Colonic mucosa (tissue), 4 donors: ENCODE results near the gene ANKRD33. TPM values are rescaled to one million over a fixed set of nuclear protein-coding genes. Genes with fewer than 3 reads are reported as not detected.
A peak's percentile ranks its signal among the peaks of the same experiment; 100 is the strongest.

Source experiments
- DNase-seq: peaks from one replicate; pipeline ENCODE4 v3.0.0-alpha.2; 2020
- H3K27ac ChIP-seq: fragments of 200-600 bp; one replicate; pipeline ENCODE4 v1.8.0; 2021
- H3K27me3 ChIP-seq: fragments of 200-600 bp; one replicate; pipeline ENCODE4 v1.8.0; 2021
- H3K36me3 ChIP-seq: fragments of 200-600 bp; one replicate; pipeline ENCODE4 v1.8.0; 2021
- H3K4me1 ChIP-seq: fragments of 200-600 bp; one replicate; pipeline ENCODE4 v1.8.0; 2021; ENCODE audit warnings: mild to moderate bottlenecking
- H3K4me3 ChIP-seq: fragments of 200-600 bp; one replicate; pipeline ENCODE4 v1.8.0; 2021
- H3K9ac ChIP-seq, 2 donors: one replicate each; pipeline ENCODE4 v1.7.0; 2013; ENCODE audit warnings: control low read depth in 2 of 2, low read depth in 2 of 2, low read length in 2 of 2
- H3K9me3 ChIP-seq: fragments of 200-600 bp; one replicate; pipeline ENCODE4 v1.8.0; 2021
- CTCF ChIP-seq: fragments of 200-600 bp; IDR thresholded peaks from one replicate; pipeline ENCODE4 v1.8.0; 2022; ENCODE audit warnings: antibody characterized with exemption, mild to moderate bottlenecking
- intact Hi-C: fragments of 100-400 bp; cut with DNase I; formaldehyde crosslinking; loops from one replicate; pipeline ENCODE4 v1.14.1; 2022
- total RNA-seq, 2 donors: library from RNA; stranded (reverse); fragmentation: NEBNext Ultra II Directional in 1 of 2; extraction: Animal tissue kit (Norgen Biotek cat#: 25700) in 1 of 2; gene quantifications; one replicate each; pipeline ENCODE4 v1.2.1, GENCODE V29; 2021
- donor health status: healthy.
- donor health status: DM: no; HTN: no; CAD: no.
- donor health status: DM: no; HTN: no; CAD: no.

ANKRD33 gene
- total RNA-seq, 2 donors from 2014 or later: not detected

GRCh38 chr12:51907083-51907855 lies 19.4 kb downstream of the ANKRD33 start, which contains the start of gene ACVRL1:
ACVRL1 (plus strand) TSS chr12:51907504; CDS start chr12:51912475, 4,971 bp downstream.
- Histone ChIP-seq H3K9ac (peak within 1 kb of the TSS; percentile 80 to 95), H3K4me3 (peak within 1 kb of the TSS; percentile 66), H3K4me1 (peaks cover 30% of the 10 kb centered on the region), H3K36me3 (no peaks in the 10 kb centered on the region), H3K9me3 (no peaks in the 10 kb centered on the region), H3K27ac (peak within 1 kb of the TSS; percentile 81), H3K27me3 (no peaks in the 10 kb centered on the region)
- intact Hi-C loops: no loop called here
- no peak for TF ChIP-seq CTCF
- DNase-seq: peak; percentile 60

- no peaks in the 10 kb centered on the region for H3K36me3 ChIP-seq
- no peaks in the 10 kb centered on the region for H3K27me3 ChIP-seq
- H3K9me3 ChIP-seq: no peaks in the 10 kb centered on the region
- DNase-seq: no peak
- H3K9ac ChIP-seq: peak overlapping the region; percentile 80 to 95
- no peak for TF ChIP-seq CTCF
- peak overlapping the region; percentile 81 for H3K27ac ChIP-seq
- H3K4me3 ChIP-seq: peak overlapping the region; percentile 66
- H3K4me1 ChIP-seq: peaks cover 31% of the 10 kb centered on the region
- intact Hi-C loops: no loop called here
Measured at GRCh38 chr12:51907856-51908425, 20.0 kb downstream of the ANKRD33 start.

GRCh38 chr12:51908876-51909592 lies 21.1 kb downstream of the ANKRD33 start:
- DNase-seq: no peak
- intact Hi-C loops: no loop called here

GRCh38 chr12:51910168-51910567 lies 22.3 kb downstream of the ANKRD33 start:
- no peaks in the 10 kb centered on the region for H3K27me3 ChIP-seq

More at GRCh38 chr12:51908876-51909592, 21.1 kb downstream of the ANKRD33 start:
- Histone ChIP-seq H3K9me3 (no peaks in the 10 kb centered on the region), H3K27ac (peak overlapping the region; percentile 50), H3K9ac (peak overlapping the region in 1 of 2 donors; percentile 80), H3K4me3 (peak overlapping the region; percentile 66), H3K36me3 (no peaks in the 10 kb centered on the region), H3K4me1 (peaks cover 31% of the 10 kb centered on the region), H3K27me3 (no peaks in the 10 kb centered on the region)
- TF ChIP-seq CTCF: no peak

More at GRCh38 chr12:51910168-51910567, 22.3 kb downstream of the ANKRD33 start:
- Histone ChIP-seq H3K4me1 (peaks cover 31% of the 10 kb centered on the region), H3K27ac (peak overlapping the region; percentile 50), H3K4me3 (no peak overlapping the region), H3K9me3 (no peaks in the 10 kb centered on the region), H3K36me3 (no peaks in the 10 kb centered on the region), H3K9ac (peak overlapping the region in 1 of 2 donors; percentile 9)
- intact Hi-C loops: no loop called here
- TF ChIP-seq CTCF: no peak
- no peak for DNase-seq
